IgD-negative memory B cell (primary cell): ENCODE measurements around the gene LRRC49. TPM values are rescaled to one million over a fixed set of nuclear protein-coding genes. Genes with fewer than 3 reads are reported as not detected.
"Not testable (repeated sequence)": the region's sequence is repeated elsewhere in the genome, so short reads cannot be mapped to it uniquely, and the experiment has no call there.

Experiments used
- H3K27ac Mint-ChIP-seq, 3 donors: one replicate each; pipeline ENCODE4 v1.8.0; 2020 to 2022; ENCODE audit warnings: mild to moderate bottlenecking in 3 of 3, mixed read lengths in 3 of 3, moderate library complexity in 1 of 3
- H3K27me3 Mint-ChIP-seq: one replicate; pipeline ENCODE4 v1.8.0; 2021; ENCODE audit warnings: mixed read lengths
- H3K36me3 Mint-ChIP-seq: one replicate; pipeline ENCODE4 v1.8.0; 2020; ENCODE audit warnings: mild to moderate bottlenecking, mixed read lengths
- H3K4me1 Mint-ChIP-seq, 3 donors: one replicate each; pipeline ENCODE4 v1.8.0; 2020 to 2022; ENCODE audit warnings: mixed read lengths in 3 of 3, mild to moderate bottlenecking in 1 of 3
- H3K4me3 Mint-ChIP-seq, 4 donors: one replicate each; pipeline ENCODE4 v1.8.0; 2020 to 2022; ENCODE audit warnings: mild to moderate bottlenecking in 4 of 4, mixed read lengths in 4 of 4, moderate library complexity in 3 of 4
- H3K9me3 Mint-ChIP-seq, 3 donors: one replicate each; pipeline ENCODE4 v1.8.0; 2020 to 2021; ENCODE audit warnings: mixed read lengths in 3 of 3, mild to moderate bottlenecking in 1 of 3
- polyA plus RNA-seq: library from polyadenylated mRNA; unstranded; fragments of 300-500 nt; fragmentation: Illumina TruSeq; gene quantifications from one replicate; pipeline ENCODE4 v1.2.3, GENCODE V29; 2021

Gene LRRC49
- polyA plus RNA-seq, 1 donor from 2014 or later = not detected

DNA sequence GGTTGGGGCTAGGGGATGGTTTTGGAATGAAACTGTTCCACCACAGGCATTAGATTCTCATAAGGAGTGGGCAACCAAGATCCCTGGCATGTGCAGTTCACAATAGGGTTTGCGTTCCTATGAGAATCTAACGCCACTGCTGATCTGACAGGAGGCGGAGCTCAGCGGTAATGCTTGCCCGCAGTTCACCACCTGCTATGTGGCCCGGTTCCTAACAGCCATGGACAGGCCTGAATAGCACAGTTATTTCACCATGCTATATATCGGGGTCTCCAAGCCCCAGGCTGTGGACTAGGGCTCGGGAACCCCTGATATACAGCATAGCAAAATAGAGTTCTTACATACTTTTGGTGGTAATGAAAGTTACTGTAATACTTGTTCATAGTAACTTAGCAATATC is 122.7 kb downstream of the LRRC49 start:
- H3K27ac Mint-ChIP-seq = no peak overlapping the region
- H3K27me3 Mint-ChIP-seq = no peaks in the 10 kb centered on the region
- peaks cover 1% of the 10 kb centered on the region for H3K36me3 Mint-ChIP-seq
- no peak overlapping the region for H3K4me3 Mint-ChIP-seq
- H3K9me3 Mint-ChIP-seq = peaks cover 1 to 18% (median 5%) of the 10 kb centered on the region in 3 donors
- no peaks in the 10 kb centered on the region for H3K4me1 Mint-ChIP-seq

DNA sequence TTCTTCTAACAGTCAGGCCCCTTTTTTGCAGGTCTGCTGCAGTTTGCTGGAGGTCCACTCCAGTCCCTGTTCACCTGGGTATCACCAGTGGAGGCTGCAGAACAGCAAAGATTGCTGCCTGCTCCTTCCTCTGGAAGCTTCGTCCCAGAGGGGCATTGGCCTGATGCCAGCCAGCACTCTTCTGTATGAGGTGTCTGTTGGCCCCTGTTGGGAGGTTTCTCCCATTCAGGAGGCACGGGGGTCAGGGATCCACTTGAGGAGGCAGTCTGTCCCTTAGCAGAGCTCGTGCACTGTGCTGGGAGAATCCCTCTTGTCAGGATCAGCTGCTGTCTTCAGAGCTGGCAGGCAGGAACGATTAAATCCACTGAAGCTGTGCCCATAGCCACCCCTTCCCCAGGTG is 138.6 kb downstream of the LRRC49 start:
- not testable (repeated sequence) for H3K36me3 Mint-ChIP-seq, H3K27me3 Mint-ChIP-seq, H3K4me3 Mint-ChIP-seq, H3K4me1 Mint-ChIP-seq, H3K27ac Mint-ChIP-seq
- H3K9me3 Mint-ChIP-seq = peaks cover 0 to 25% (median 7%) of the 10 kb centered on the region in 3 donors

GRCh38 chr15:71035478-71035877 is 142.9 kb downstream of the LRRC49 start:
- H3K9me3 Mint-ChIP-seq = peaks cover 0 to 16% (median 5%) of the 10 kb centered on the region in 3 donors
- not testable (repeated sequence) for H3K27ac Mint-ChIP-seq, H3K36me3 Mint-ChIP-seq, H3K4me3 Mint-ChIP-seq, H3K4me1 Mint-ChIP-seq, H3K27me3 Mint-ChIP-seq

- Mint-ChIP-seq H3K4me3 (no peak overlapping the region), H3K4me1 (no peaks in the 10 kb centered on the region), H3K27ac (no peak overlapping the region), H3K9me3 (peaks cover 0 to 4% (median 0%) of the 10 kb centered on the region in 3 donors), H3K27me3 (peaks cover 2% of the 10 kb centered on the region), H3K36me3 (no peaks in the 10 kb centered on the region)
Observed at GRCh38 chr15:71042356-71042922, 149.8 kb downstream of the LRRC49 start.

DNA sequence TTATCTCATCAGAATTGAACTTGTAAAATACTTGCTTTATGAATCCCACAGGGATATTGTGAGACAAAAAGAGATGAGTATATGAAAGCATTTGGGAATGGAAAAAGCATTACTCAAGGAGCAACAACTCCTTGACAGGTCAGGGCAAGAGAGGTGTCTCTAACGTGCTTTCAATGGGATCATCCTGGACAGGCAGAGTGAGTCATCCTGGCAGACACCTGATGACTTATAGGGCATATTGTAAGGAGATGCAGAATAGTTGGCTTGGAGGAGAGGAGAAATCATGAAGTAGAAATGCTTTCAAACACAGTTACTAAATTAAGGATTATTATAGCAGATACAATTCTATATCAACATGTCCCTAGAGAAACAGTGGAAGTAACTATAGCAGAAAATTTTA is 150.7 kb downstream of the LRRC49 start:
- Mint-ChIP-seq H3K9me3 (peaks cover 0 to 5% (median 0%) of the 10 kb centered on the region in 3 donors), H3K27ac (no peak overlapping the region), H3K4me1 (no peaks in the 10 kb centered on the region), H3K4me3 (no peak overlapping the region), H3K27me3 (peaks cover 2% of the 10 kb centered on the region), H3K36me3 (no peaks in the 10 kb centered on the region)

- Mint-ChIP-seq H3K4me1 (no peaks in the 10 kb centered on the region), H3K9me3 (peaks cover 0 to 5% (median 0%) of the 10 kb centered on the region in 3 donors), H3K27me3 (no peaks in the 10 kb centered on the region), H3K36me3 (no peaks in the 10 kb centered on the region), H3K4me3 (no peak overlapping the region), H3K27ac (no peak overlapping the region)
Observed at GRCh38 chr15:71044006-71044405, 151.4 kb downstream of the LRRC49 start.

- H3K27ac Mint-ChIP-seq, H3K4me1 Mint-ChIP-seq, H3K9me3 Mint-ChIP-seq, H3K27me3 Mint-ChIP-seq, H3K36me3 Mint-ChIP-seq, H3K4me3 Mint-ChIP-seq: not testable (repeated sequence)
Observed at GRCh38 chr15:71046146-71046545, 153.5 kb downstream of the LRRC49 start.

GRCh38 chr15:71048913-71049675 is 156.5 kb downstream of the LRRC49 start:
- Mint-ChIP-seq H3K36me3 (no peaks in the 10 kb centered on the region), H3K4me1 (no peaks in the 10 kb centered on the region), H3K4me3 (no peak overlapping the region), H3K27me3 (no peaks in the 10 kb centered on the region), H3K27ac (no peak overlapping the region), H3K9me3 (peaks cover 0 to 5% (median 0%) of the 10 kb centered on the region in 3 donors)

DNA sequence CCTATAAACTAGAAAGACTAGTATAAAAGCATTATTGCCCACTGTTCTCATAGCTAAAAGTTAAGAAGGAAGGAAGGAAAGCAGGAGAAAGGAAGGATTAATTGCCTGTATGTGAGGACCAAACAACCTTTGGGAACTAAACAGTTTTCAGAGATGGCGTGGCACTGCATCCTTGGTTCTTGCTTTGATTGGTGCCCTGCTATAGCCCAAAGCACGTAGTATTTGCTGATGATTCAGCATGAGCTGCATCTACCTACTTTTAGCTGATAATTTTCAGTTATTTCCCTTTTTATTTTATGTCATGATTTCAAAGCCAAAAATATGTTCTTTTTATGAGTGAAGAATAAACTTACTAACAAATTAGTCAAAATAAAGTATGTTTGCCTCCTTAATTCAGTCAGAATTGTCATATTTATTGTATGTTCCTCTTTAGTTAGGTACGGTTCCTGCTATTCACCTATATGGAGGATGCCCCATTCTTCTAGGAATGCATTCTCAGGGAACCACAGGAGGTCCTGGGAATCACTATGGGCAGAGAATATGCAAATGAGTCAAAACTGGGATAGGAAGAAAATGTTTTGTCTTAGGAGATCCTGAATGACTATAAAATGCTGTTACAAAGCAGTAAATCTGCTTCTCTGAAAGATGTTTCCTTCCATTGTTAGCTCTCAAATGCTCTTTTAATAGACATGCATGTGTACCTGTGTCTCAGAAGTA is 157.2 kb downstream of the LRRC49 start:
- peaks cover 0 to 5% (median 0%) of the 10 kb centered on the region in 3 donors for H3K9me3 Mint-ChIP-seq
- H3K4me1 Mint-ChIP-seq = no peaks in the 10 kb centered on the region
- H3K36me3 Mint-ChIP-seq = no peaks in the 10 kb centered on the region
- H3K27ac Mint-ChIP-seq = no peak overlapping the region
- H3K27me3 Mint-ChIP-seq = no peaks in the 10 kb centered on the region
- no peak overlapping the region for H3K4me3 Mint-ChIP-seq

DNA sequence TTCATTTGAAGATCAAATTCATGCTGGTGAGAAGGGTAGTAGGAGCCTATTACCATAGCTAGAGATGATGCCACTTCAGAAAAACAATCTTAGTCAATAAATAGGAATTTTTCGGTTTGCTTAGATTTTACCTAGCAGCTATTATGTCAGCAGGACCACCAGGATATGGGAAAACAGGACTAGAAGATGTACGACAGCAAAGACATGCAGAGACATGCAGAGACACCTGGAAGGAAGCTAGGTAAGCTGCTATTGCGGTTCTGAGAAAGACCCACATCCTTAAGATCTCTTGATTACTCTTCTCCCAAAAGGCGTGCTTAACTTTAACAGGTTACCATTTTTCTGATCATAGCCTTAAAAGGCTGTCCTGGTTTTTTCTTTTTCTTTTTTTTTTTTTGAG is 157.8 kb downstream of the LRRC49 start:
- Mint-ChIP-seq H3K9me3 (peaks cover 0 to 5% (median 0%) of the 10 kb centered on the region in 3 donors), H3K27ac (no peak overlapping the region), H3K36me3 (no peaks in the 10 kb centered on the region), H3K4me1 (no peaks in the 10 kb centered on the region), H3K27me3 (no peaks in the 10 kb centered on the region), H3K4me3 (no peak overlapping the region)

- no peaks in the 10 kb centered on the region for H3K36me3 Mint-ChIP-seq
- no peak overlapping the region for H3K27ac Mint-ChIP-seq
- no peaks in the 10 kb centered on the region for H3K27me3 Mint-ChIP-seq
Observed at GRCh38 chr15:71051539-71051938, 158.9 kb downstream of the LRRC49 start.

GRCh38 chr15:71052356-71052755 is 159.7 kb downstream of the LRRC49 start:
- H3K27ac Mint-ChIP-seq = no peak overlapping the region
- H3K9me3 Mint-ChIP-seq = peaks cover 0 to 1% (median 0%) of the 10 kb centered on the region in 3 donors
- no peak overlapping the region for H3K4me3 Mint-ChIP-seq
- no peaks in the 10 kb centered on the region for H3K27me3 Mint-ChIP-seq
- no peaks in the 10 kb centered on the region for H3K4me1 Mint-ChIP-seq
- no peaks in the 10 kb centered on the region for H3K36me3 Mint-ChIP-seq

More at GRCh38 chr15:71051539-71051938, 158.9 kb downstream of the LRRC49 start:
- H3K9me3 Mint-ChIP-seq = peaks cover 0 to 5% (median 0%) of the 10 kb centered on the region in 3 donors
- H3K4me1 Mint-ChIP-seq = no peaks in the 10 kb centered on the region
- no peak overlapping the region for H3K4me3 Mint-ChIP-seq

DNA sequence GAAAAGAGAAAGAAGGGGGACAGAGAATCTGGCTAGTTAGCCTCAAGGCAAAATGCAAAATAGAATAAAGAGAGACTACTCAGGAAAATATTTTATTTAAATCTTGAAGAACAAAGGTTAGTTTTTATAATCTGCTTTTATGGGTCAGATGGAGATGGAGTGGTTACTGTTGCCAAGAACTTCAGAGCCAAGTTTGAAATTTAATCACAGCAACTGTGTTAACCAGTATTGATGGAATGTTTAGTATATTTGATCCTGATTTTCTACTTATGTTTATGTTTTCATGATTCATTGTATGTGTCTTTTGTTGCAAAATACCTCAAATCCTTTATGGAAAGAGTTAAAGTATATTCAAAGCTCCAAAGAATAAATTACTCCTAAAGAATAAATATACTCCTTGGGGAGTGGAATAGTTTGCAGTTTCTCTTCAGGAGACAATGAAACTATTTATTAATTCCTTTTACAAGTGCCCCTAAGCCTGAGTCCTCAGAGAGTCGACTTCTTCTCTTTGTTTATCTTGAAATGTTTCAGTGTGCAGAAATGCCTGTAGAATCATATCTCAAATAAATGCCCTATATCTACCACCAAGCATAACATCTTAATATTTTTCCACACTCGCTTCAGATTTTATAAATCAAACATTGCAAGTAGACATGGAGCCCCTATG is 161.8 kb downstream of the LRRC49 start:
- Mint-ChIP-seq H3K9me3 (peaks cover 0 to 5% (median 4%) of the 10 kb centered on the region in 3 donors), H3K4me1 (no peaks in the 10 kb centered on the region), H3K27ac (no peak overlapping the region), H3K4me3 (no peak overlapping the region), H3K36me3 (no peaks in the 10 kb centered on the region), H3K27me3 (no peaks in the 10 kb centered on the region)

GRCh38 chr15:71055461-71055860 is 162.8 kb downstream of the LRRC49 start:
- Mint-ChIP-seq H3K27me3 (no peaks in the 10 kb centered on the region), H3K9me3 (peaks cover 0 to 6% (median 6%) of the 10 kb centered on the region in 3 donors), H3K36me3 (no peaks in the 10 kb centered on the region), H3K4me3 (no peak overlapping the region), H3K4me1 (no peaks in the 10 kb centered on the region), H3K27ac (no peak overlapping the region)

- H3K9me3 Mint-ChIP-seq = peaks cover 0 to 8% (median 6%) of the 10 kb centered on the region in 3 donors
- H3K4me1 Mint-ChIP-seq = no peaks in the 10 kb centered on the region
- H3K27me3 Mint-ChIP-seq = peaks cover 3% of the 10 kb centered on the region
- H3K4me3 Mint-ChIP-seq = no peak overlapping the region
- H3K27ac Mint-ChIP-seq = no peak overlapping the region
- no peaks in the 10 kb centered on the region for H3K36me3 Mint-ChIP-seq
Observed at GRCh38 chr15:71056111-71056510, 163.5 kb downstream of the LRRC49 start.
